A549 (cell line): ENCODE measurements around the gene SMARCA4. TPM values are rescaled to one million over a fixed set of nuclear protein-coding genes. Genes with fewer than 3 reads are reported as not detected.

Experiments
- ATAC-seq, 2 experiments: fragments of 200-7000 bp in 1 of 2; fragments of >200 bp in 1 of 2; cut with Nextera tagmentation in 1 of 2; cut with Tn5 transposase in 1 of 2; 3 replicates each; pipeline versions ENCODE4 v1.8.0 to v1.9.1; 2018 to 2020; ENCODE audit warnings: mild to moderate bottlenecking in 1 of 2, moderate library complexity in 1 of 2
- CTCF ChIA-PET: fragments of 300-600 bp; sonication (Branson Sonifier 250); formaldehyde crosslinking; extraction: SDS; loops from one replicate; lab custom pipeline; 2021; ENCODE audit warnings: antibody characterized with exemption, inconsistent platforms; lab: Yijun Ruan, JAX
- POLR2A ChIA-PET: fragments of 350-600 bp; formaldehyde crosslinking; extraction: SDS; loops from one replicate; lab custom pipeline; 2021; ENCODE audit warnings: antibody characterized with exemption, inconsistent platforms; lab: Yijun Ruan, JAX
- DNase-seq, 2 experiments: peaks; one replicate each; pipeline versions ENCODE4 v3.0.0 to v3.0.0-alpha.2; 2011 to 2016; ENCODE audit warnings: low read depth in 1 of 2, low spot score in 1 of 2
- FAIRE-seq: peaks from 2 replicates; lab custom pipeline; 2011; peaks lifted over from hg19 to GRCh38; lab: Jason Lieb, UNC
- H3K27ac ChIP-seq, 2 experiments: fragments of >200 bp; sonication (Bioruptor Twin); formaldehyde crosslinking; 3 replicates each; pipeline ENCODE4 v1.5.1; 2016 to 2017
- H3K4me1 ChIP-seq: fragments of >200 bp; sonication (Bioruptor Twin); formaldehyde crosslinking; 3 replicates; pipeline ENCODE4 v1.6.1; 2016
- H3K4me2 ChIP-seq: fragments of >200 bp; sonication (Bioruptor Twin); formaldehyde crosslinking; 3 replicates; pipeline ENCODE4 v1.6.1; 2016
- H3K4me3 ChIP-seq: fragments of >200 bp; sonication (Bioruptor Twin); formaldehyde crosslinking; 3 replicates; pipeline ENCODE4 v1.5.1; 2016
- H3K9me3 ChIP-seq: fragments of >200 bp; sonication (Bioruptor Twin); formaldehyde crosslinking; 3 replicates; pipeline ENCODE4 v1.6.1; 2016
- CBX8 ChIP-seq: fragments of 200-600 bp; sonication (generic); IDR thresholded peaks from 2 replicates; pipeline ENCODE4 v1.6.1; 2016
- ESRRA ChIP-seq: fragments of 150-350 bp; IDR thresholded peaks from 2 replicates; pipeline ENCODE4 v1.6.1; 2014; ENCODE audit warnings: mild to moderate bottlenecking, low read length, borderline replicate concordance
- GATA3 ChIP-seq: IDR thresholded peaks from 2 replicates; pipeline ENCODE4 v1.6.1; 2012; ENCODE audit warnings: borderline replicate concordance
- HEYL ChIP-seq: fragments of 250-450 bp; sonication (Bioruptor Pico); IDR thresholded peaks from 2 replicates; pipeline ENCODE4 v1.8.0; 2021; ENCODE audit warnings: mild to moderate bottlenecking, moderate library complexity
- HOXA7 ChIP-seq: fragments of 250-450 bp; sonication (Bioruptor Pico); IDR thresholded peaks from 2 replicates; pipeline ENCODE4 v1.5.0; 2020; ENCODE audit warnings: mild to moderate bottlenecking, moderate library complexity
- HOXB13 ChIP-seq: fragments of 250-450 bp; sonication (Bioruptor Pico); IDR thresholded peaks from 2 replicates; pipeline ENCODE4 v1.5.0; 2020; ENCODE audit warnings: low read depth, mild to moderate bottlenecking, moderate library complexity
- HOXB5 ChIP-seq: fragments of 250-450 bp; sonication (Bioruptor Pico); IDR thresholded peaks from 2 replicates; pipeline ENCODE4 v1.5.0; 2020; ENCODE audit warnings: mild to moderate bottlenecking, moderate library complexity
- MAFK ChIP-seq: fragments of 450-650 bp; IDR thresholded peaks from 2 replicates; pipeline ENCODE4 v1.6.1; 2014; ENCODE audit not compliant: partially characterized antibody
- MAZ ChIP-seq: fragments of 150-350 bp; IDR thresholded peaks from 2 replicates; pipeline ENCODE4 v1.6.1; 2014; ENCODE audit warnings: antibody characterized with exemption, low read depth, low read length, borderline replicate concordance
- MYC ChIP-seq: IDR thresholded peaks from 2 replicates; pipeline ENCODE4 v1.6.1; 2012; ENCODE audit warnings: mild to moderate bottlenecking, inconsistent platforms, low read length, improper control_type of control experiment, borderline replicate concordance
- POLR2A ChIP-seq: IDR thresholded peaks from 2 replicates; pipeline ENCODE4 v1.6.1; 2012; ENCODE audit warnings: mild to moderate bottlenecking, low read length
- POLR2AphosphoS2 ChIP-seq: conservative IDR thresholded peaks from 2 replicates; pipeline ENCODE4 v1.6.1; 2012; ENCODE audit warnings: low read length, improper control_type of control experiment, inconsistent platforms
- RARB ChIP-seq: fragments of 250-450 bp; sonication (Bioruptor Pico); IDR thresholded peaks from 2 replicates; pipeline ENCODE4 v1.8.0; 2021; ENCODE audit warnings: mild to moderate bottlenecking, moderate library complexity
- SMC3 ChIP-seq: fragments of >200 bp; sonication (Bioruptor Twin); formaldehyde crosslinking; IDR thresholded peaks from 3 replicates; pipeline ENCODE4 v1.6.1; 2018; ENCODE audit warnings: inconsistent platforms
- ZC3H11A ChIP-seq: fragments of 450-650 bp; IDR thresholded peaks from 2 replicates; pipeline ENCODE4 v1.6.1; 2014; ENCODE audit warnings: antibody characterized with exemption, mild to moderate bottlenecking
- ZSCAN20 ChIP-seq: fragments of 250-450 bp; sonication (Bioruptor Pico); IDR thresholded peaks from 2 replicates; pipeline ENCODE4 v1.8.0; 2022; ENCODE audit warnings: mild to moderate bottlenecking, moderate library complexity
- WGBS: methylation state at CpG from one replicate; pipeline ENCODE4 v1.1.6; 2017; ENCODE audit errors: missing lambda C conversion rate; 5-methylcytosine and 5-hydroxymethylcytosine counted together
- polyA plus RNA-seq, 4 experiments: library from polyadenylated mRNA; depleted of rRNA in 3 of 4; stranded (reverse); fragments of >200 nt; fragmentation: RNase III in 1 of 4; extraction: RNeasy Plus Mini Kit Qiagen cat#74134 plus additional on column Dnase treatment in 1 of 4; gene quantifications; 2 replicates in 3 of 4; 3 replicates in 1 of 4; pipeline ENCODE4 v1.2.3, GENCODE V29; 2011 to 2017
- TF ChIP-seq, protein P1 (sequence below): fragments of 250-450 bp; sonication (Bioruptor Pico); IDR thresholded peaks from 2 replicates; pipeline ENCODE4 v1.5.0; 2021; ENCODE audit warnings: mild to moderate bottlenecking, moderate library complexity, borderline replicate concordance
- TF ChIP-seq, protein P2 (sequence below): IDR thresholded peaks from 2 replicates; pipeline ENCODE4 v1.6.1; 2012; ENCODE audit warnings: low read depth, borderline replicate concordance
- TF ChIP-seq, protein P3 (sequence below): fragments of >200 bp; sonication (Bioruptor Twin); formaldehyde crosslinking; IDR thresholded peaks from 3 replicates; pipeline ENCODE4 v1.5.1; 2016
- TF ChIP-seq, protein P4 (sequence below): IDR thresholded peaks from 2 replicates; pipeline ENCODE4 v1.6.1; 2012
- TF ChIP-seq, protein P5 (sequence below): fragments of 250-450 bp; sonication (Bioruptor Pico); IDR thresholded peaks from 2 replicates; pipeline ENCODE4 v1.5.0; 2020; ENCODE audit warnings: low read depth, mild to moderate bottlenecking, moderate library complexity

SMARCA4 gene
- polyA plus RNA-seq, 2 of the 4 experiments (the other 2 are of a cell fraction): 8.1 to 11.9 TPM

DNA sequence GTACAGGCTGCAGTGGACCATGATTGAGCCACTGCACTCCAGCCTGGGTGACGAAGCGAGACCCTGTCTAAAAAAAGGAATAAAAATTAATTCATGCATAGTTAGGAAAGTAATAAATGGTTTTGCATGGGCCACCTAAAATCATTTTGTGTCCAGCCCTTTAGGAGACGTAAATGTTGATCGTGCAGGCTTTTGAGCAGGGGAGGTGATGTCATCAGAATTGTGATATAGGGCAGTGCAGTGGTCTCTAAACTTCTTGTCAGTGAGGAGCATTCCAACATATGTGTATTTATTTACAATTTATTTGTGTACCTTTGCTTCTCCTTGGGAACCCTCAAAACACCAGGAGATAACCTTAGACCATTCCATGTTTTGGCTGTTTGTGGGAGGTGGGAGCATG, 3.0 kb downstream of the SMARCA4 start (continued):
- no peak for TF ChIP-seq MYC

DNA sequence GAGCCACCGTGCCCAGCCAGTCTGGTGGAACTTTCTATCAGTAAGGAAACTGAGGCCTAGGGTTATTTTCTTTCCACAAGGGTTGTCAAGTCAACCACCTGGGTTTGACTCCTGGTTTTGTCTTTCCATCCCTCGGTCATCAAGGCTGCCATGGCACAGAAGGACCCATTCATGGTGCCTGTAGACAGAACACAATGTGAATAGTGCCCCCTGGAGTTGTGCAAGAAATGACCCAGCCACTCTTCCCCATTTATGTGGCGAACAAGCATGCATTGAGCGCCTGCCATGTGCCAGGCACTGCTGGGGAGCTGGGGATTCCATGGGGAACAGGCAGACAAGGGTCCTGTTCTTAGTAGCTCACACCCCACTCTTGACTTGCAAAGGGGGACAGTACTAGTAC, 4.1 kb downstream of the SMARCA4 start:
- TF ChIP-seq, protein P1, sequence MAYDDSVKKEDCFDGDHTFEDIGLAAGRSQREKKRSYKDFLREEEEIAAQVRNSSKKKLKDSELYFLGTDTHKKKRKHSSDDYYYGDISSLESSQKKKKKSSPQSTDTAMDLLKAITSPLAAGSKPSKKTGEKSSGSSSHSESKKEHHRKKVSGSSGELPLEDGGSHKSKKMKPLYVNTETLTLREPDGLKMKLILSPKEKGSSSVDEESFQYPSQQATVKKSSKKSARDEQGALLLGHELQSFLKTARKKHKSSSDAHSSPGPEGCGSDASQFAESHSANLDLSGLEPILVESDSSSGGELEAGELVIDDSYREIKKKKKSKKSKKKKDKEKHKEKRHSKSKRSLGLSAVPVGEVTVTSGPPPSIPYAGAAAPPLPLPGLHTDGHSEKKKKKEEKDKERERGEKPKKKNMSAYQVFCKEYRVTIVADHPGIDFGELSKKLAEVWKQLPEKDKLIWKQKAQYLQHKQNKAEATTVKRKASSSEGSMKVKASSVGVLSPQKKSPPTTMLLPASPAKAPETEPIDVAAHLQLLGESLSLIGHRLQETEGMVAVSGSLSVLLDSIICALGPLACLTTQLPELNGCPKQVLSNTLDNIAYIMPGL (CRISPR knock-in tag): no peak
- TF ChIP-seq HOXB5 (no peak), RARB (CRISPR knock-in tag) (no peak), POLR2AphosphoS2 (no peak), HOXB13 (CRISPR knock-in tag) (no peak), HOXA7 (CRISPR knock-in tag) (no peak), GATA3 (no peak), MAZ (no peak), MYC (no peak), ESRRA (no peak), ZSCAN20 (no peak)
- TF ChIP-seq, protein P2, sequence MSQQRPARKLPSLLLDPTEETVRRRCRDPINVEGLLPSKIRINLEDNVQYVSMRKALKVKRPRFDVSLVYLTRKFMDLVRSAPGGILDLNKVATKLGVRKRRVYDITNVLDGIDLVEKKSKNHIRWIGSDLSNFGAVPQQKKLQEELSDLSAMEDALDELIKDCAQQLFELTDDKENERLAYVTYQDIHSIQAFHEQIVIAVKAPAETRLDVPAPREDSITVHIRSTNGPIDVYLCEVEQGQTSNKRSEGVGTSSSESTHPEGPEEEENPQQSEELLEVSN: no peak
- TF ChIP-seq, all 56 proteins: peak for 0
- FAIRE-seq (no peak), DNase-seq (no peak), ATAC-seq (no peak)
- WGBS: 87% methylated on average over 4 of the region's 4 CpGs
- Histone ChIP-seq H3K27ac (no peak overlapping the region), H3K4me2 (no peak overlapping the region), H3K4me3 (no peak overlapping the region), H3K4me1 (peaks cover 12% of the 10 kb centered on the region; the same call in 2 of the 3 replicates), H3K9me3 (no peaks in the 10 kb centered on the region)
- POLR2A ChIA-PET: interaction anchor here (0.5 kb wide), 1 partner anchor 11 kb away, joined by 4 read pairs; no protein-coding TSS in a partner anchor
- CTCF ChIA-PET: interaction anchor here (0.6 to 1.4 kb wide), 3 partner anchors 12 to 23 kb away, joined by 3 read pairs; no protein-coding TSS in a partner anchor

DNA sequence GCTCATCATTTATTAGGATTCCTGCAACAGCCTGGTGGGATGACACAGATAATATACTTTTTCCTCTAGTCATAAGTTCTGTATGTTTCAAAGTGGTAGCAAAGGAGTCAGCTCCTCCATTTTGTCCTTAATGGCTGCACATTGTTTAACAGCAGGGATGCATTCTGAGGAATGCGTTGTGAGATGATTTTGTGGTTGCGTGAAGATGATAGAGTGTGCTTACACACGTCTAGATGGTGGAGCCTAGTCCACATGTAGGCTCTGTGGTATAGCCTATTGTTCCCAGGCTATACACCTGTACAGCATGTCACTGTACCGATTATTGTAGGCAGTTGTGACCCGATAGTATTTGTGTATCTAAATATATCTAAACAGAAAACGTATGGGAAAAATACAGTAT, 4.6 kb downstream of the SMARCA4 start:
- 85% methylated on average over 6 of the region's 6 CpGs for WGBS
- peaks cover 12% of the 10 kb centered on the region; the same call in 2 of the 3 replicates for H3K4me1 ChIP-seq
- no peak for ATAC-seq
- no peaks in the 10 kb centered on the region for H3K9me3 ChIP-seq
- TF ChIP-seq POLR2A: no peak
- TF ChIP-seq HEYL (CRISPR knock-in tag): no peak
- TF ChIP-seq, protein P3, sequence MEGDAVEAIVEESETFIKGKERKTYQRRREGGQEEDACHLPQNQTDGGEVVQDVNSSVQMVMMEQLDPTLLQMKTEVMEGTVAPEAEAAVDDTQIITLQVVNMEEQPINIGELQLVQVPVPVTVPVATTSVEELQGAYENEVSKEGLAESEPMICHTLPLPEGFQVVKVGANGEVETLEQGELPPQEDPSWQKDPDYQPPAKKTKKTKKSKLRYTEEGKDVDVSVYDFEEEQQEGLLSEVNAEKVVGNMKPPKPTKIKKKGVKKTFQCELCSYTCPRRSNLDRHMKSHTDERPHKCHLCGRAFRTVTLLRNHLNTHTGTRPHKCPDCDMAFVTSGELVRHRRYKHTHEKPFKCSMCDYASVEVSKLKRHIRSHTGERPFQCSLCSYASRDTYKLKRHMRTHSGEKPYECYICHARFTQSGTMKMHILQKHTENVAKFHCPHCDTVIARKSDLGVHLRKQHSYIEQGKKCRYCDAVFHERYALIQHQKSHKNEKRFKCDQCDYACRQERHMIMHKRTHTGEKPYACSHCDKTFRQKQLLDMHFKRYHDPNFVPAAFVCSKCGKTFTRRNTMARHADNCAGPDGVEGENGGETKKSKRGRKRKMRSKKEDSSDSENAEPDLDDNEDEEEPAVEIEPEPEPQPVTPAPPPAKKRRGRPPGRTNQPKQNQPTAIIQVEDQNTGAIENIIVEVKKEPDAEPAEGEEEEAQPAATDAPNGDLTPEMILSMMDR: no peak
- no peak for TF ChIP-seq ZC3H11A
- TF ChIP-seq, protein P4, sequence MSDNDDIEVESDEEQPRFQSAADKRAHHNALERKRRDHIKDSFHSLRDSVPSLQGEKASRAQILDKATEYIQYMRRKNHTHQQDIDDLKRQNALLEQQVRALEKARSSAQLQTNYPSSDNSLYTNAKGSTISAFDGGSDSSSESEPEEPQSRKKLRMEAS: no peak
- no peak for TF ChIP-seq MAFK
- TF ChIP-seq, protein P5, sequence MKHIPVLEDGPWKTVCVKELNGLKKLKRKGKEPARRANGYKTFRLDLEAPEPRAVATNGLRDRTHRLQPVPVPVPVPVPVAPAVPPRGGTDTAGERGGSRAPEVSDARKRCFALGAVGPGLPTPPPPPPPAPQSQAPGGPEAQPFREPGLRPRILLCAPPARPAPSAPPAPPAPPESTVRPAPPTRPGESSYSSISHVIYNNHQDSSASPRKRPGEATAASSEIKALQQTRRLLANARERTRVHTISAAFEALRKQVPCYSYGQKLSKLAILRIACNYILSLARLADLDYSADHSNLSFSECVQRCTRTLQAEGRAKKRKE (CRISPR knock-in tag): no peak
- TF ChIP-seq SMC3: no peak
- no peak for TF ChIP-seq CBX8
- TF ChIP-seq MAZ: no peak
- POLR2A ChIA-PET: no interaction called here
- no peak for DNase-seq
- H3K27ac ChIP-seq: no peak overlapping the region
- CTCF ChIA-PET: interaction anchor here (0.6 to 1.9 kb wide), 4 partner anchors 17 to 29 kb away, joined by 3 to 7 read pairs (median 4); no protein-coding TSS in a partner anchor
- no peak overlapping the region for H3K4me3 ChIP-seq
- FAIRE-seq: no peak
- no peak overlapping the region for H3K4me2 ChIP-seq
